Measurements from ENCODE around the gene ABCF3.

GRCh38 chr3:184193991-184194539, 8.1 kb downstream of the ABCF3 start:
- no peak for TF ChIP-seq CTCF (IDR thresholded peaks at IDR 0.05)
- TF ChIP-seq POLR2AphosphoS5 (IDR thresholded peaks at IDR 0.05), result no peak

Measured in prostate gland (tissue), 2 donors.